NCI-H2081 treated with DMSO at 0.1 percent for 48 hours (cell line): ENCODE data around the gene AAR2.

Experiments
- DNase-seq: peaks from one replicate; lab custom pipeline; 2025; lab: John Stamatoyannopoulos, UW

The AAR2 gene

GRCh38 chr20:36260316-36260715 is 24.0 kb downstream of the AAR2 start:
- no peak for DNase-seq

- no peak for DNase-seq
Measured at GRCh38 chr20:36261389-36262105, 25.3 kb downstream of the AAR2 start.

DNA sequence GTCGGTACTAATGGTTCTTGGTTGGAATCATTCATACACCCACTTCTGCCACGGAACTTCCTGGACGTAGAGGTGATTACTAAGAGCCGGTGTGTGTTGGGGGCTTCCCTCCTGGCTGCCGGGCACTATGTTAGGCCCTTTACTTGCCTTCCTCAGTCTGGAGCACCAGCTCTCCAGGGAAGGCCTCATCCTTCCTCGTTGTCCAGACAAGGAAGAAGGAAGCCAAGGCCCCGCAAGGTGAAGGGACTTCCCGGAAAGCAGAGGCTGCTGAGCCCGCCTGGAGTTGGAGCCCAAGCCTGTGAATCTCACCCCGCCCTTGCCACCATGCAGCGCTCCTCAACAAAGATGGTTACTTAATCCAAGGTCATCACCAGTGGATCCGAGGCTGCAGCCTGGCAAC is 26.2 kb downstream of the AAR2 start:
- DNase-seq, result no peak

DNA sequence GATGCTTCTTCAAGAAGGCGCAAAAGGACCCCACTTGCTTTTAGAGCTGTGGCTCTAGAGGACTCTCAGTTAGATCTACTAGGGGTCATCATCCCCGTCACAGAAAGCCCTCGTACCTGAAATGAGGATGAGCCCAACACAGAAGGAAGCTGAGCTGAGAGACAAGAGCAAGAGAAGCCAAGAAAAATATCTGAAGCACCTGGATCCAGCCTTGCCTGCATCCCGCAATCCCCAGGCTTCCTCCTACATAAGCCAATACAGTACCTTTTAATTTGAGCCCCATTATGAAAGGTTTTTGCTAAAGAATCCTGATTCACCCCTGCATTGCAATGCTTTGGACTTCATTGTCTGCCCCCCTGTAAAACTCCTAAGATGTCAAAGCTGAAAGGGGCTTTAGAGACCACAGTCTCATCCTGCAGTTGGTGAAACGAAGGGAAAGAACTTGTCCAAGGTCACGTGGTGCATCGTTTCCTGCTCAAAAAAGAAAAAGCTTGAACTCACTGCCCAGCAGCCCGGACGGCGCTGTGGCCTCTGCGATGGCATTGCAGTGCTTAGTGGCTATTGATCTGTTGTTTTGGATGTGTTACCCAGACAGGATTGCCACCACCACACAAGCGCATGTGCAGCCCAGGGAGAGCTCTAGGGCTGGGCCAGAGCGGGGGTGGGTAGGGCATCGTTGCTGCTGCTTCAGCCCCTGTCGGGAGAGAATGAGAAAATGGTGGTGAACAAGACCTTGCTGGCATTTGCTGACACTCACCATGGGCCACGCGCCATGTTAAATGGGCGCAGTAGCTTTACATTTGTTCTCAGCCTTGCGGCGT is 28.4 kb downstream of the AAR2 start:
- no peak for DNase-seq

DNA sequence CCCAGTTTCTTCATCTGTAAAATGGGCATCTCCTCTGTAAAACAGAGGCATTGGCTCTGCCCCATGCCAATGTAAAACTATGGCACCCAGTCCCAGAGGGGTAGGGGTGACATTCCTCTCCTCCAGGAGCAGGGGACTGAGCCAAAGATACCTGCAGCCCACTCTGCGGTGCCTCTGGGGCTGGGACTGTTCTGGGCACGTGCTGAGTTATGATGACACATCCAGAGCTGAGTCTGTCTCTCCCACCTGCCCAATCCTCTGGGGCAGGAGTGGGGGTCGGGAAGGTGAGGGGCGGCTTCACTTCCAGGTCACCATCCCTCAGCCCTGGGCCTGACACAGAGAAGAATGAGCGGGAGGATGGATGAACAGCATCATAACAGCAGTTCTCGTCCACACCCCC is 29.9 kb downstream of the AAR2 start:
- no peak for DNase-seq

GRCh38 chr20:36267605-36268381 is 31.5 kb downstream of the AAR2 start:
- no peak for DNase-seq

DNA sequence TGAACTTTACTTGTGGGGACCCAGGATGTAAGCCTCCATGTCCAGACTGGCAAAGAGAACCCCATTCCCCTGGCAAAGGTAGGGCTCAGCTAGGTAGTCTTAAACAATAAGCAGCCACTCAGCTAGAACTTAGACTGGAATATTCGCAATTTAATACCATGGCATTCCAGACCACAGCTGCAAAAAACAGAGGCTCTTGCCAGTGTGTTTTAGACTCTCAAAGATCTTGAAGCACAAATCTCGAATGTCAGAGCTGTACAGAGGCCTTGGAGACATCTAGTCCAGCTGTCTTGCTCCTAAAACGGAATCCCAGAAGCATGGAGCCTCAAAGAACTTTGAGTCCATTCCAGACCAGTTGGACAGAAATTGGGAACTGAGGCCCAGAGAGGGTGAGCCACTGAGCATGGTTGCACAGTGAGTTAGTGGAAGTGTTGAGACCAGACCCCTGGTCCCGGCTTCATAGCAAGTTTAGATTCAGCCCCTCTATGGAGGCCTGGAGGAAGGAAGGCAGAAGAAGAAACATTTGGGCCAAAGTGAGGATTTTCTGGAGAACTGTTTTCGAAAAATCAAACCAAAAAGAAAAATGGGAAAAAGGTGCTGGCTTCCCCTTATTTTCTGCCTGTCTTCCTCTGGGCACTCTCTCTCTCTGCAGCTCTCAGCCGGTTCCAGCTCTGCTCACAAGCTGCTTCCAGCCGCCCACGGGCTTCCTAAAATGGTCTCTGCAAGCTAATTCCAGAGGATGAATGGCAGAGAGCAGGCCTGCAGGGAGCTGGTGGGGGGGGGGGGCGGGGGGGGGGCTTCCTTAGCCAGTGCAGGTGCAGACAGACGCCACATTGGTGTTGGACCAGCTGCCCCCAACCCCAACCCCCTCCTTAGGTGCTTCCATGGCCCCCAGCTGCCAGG is 32.4 kb downstream of the AAR2 start:
- DNase-seq, result no peak

DNA sequence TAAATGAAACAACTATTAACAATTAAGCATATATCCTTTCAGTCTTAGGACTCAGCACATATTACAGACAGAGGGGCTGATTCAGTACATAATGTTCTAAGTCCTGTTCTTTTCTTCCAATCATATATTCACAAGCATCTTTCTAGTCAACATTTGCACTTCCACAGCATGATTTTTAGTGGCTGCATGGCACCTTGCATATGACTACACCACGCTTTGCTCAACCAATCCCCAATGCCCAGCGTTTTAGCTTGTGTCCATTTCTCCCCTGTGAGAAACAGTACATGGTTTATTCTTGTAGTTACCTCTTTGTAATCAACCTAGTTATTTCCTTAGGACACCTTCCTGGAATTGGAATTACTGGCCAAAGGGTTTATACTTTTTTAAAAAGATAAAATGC is 33.2 kb downstream of the AAR2 start:
- no peak for DNase-seq

DNA sequence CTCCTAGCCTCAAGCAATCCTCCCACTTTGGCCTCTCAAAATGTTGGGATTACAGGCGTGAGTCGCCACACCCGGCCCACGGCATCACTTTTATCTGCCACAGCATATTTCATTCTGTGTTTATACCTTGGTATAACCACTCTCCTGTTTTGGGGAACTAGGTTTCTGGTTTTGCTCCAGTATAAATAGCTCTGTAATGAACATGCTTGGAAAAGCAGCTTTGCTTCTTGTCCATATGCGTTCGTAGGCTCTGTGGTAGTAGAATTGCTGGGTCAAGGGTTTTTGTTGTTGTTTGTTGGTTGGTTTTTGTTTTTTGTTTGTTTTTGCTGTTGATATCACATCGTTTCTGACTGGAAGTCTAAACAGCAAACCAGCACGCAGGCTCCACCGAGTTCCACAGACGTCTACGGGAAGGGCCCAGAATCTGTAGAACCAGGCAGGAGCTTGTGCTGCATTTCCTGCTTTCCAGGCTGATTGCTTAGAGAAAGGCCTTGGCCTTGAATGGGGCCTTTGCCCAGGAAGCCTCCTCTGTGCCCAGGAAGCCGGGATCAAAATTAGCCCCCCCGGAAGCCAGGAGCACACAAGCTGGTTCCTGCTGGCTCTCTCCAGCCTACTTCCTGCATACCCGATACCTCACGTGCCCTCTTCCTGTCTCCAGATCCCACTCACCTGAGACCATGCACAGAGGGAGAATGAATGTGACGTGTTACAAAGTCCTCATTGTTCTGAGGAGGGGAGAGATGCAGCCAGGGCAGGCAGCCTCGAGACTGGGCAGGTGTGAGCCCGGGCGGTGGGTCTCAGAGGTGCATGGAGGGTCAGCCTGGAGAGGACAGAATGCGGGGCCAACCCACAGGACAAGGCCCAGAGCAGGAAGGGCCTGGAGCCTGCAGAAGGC is 34.7 kb downstream of the AAR2 start:
- DNase-seq, result no peak

- no peak for DNase-seq
Measured at GRCh38 chr20:36271639-36272546, 35.6 kb downstream of the AAR2 start.

GRCh38 chr20:36272547-36273220 is 36.4 kb downstream of the AAR2 start:
- DNase-seq, result no peak

DNA sequence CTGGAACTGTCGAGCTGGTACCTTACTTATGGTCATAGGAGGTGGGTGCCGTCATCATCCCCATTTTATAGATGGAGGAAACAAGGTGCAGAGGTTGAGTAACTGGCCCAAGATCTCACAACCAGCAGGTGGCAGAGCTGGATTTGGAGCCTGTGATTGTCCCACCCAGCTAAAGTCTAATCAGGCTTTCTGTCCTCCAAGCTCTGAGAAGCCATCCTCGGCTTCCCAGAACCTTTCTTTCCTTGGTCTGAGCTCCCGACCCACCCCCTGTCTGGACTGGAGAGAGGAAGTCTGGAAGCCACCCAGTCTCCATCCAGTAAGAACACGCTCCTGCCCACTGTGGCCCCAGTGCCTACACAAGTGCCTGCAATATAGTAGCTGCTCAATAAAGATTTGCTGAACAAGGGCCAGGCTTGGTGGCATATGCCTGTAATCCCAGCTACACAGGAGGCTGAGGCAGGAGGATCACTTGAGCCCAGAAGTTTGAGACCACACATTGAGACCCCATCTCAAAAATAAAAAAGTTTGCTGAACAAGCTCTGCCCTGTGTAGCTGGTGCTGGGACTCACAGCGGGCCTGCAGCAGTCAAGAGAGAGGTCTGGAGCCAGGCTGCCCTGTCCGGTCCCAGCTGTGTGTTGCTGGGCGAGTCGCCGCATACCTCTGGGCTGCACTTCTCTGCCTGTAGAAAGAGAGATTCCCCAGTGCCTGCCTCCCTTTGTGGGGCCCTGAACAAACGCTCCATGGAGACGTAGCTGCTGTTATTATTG is 37.3 kb downstream of the AAR2 start:
- no peak for DNase-seq

DNA sequence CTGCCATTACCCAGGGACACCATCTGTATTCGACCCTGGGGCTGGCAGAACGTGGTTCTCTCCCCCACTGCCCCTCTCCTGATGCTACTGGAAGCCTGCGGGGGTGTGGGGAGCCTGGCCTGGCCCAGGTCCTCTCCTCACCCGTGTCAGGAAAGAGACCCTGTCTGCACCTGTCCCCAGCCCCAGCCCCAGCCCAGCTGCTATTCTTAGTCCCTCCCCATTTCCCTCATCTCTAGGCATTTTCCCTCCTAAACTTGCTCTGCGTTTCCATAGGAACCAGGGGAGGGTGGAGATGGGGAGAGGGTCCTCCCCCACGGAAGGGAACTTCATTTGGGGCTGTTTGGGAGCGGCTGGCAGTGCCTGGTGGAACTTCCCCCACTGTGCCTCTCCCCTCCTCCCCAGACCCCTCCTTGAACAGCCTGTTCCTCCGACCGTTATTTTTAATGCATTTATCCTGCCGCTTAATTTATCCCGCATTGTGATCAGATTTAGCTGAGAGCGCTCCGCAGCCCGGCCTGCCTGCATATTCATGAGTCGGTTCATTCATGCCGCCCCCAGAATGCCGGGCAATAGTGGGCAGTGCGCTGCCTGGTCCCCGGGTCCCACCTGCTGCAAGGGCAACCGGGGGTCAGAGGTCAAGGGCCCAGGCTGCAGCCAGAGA is 38.0 kb downstream of the AAR2 start:
- no peak for DNase-seq

- DNase-seq, result no peak
Measured at GRCh38 chr20:36275011-36275410, 38.7 kb downstream of the AAR2 start.

- DNase-seq, result no peak
Measured at GRCh38 chr20:36275441-36276189, 39.3 kb downstream of the AAR2 start.

- no peak for DNase-seq
Measured at GRCh38 chr20:36277546-36277945, 41.3 kb downstream of the AAR2 start.

DNA sequence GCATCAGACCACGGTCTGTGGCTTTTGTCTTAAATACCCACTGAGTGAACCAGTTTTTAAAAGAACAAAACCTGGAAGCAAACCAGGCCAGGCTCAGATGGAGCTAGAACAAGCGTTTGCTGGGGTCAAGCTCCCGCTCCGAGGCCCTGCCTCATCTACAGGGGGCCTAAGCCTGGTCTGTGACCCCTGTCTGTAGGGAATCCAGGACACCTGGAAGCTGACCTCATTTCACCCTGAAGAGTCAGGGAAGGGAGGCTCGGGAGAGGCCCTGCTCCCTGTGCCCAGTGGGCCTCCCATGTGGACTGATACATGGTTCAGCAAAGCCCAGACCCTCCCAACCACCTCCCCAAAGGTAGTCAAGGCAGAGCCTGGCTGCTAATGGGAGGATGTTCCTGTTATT is 43.1 kb downstream of the AAR2 start:
- no peak for DNase-seq
